Measurements from ENCODE around the gene TMEM260.

GRCh38 chr14:56657604-56658003 lies 78.0 kb downstream of the TMEM260 start:
- TF ChIP-seq EP300 (IDR thresholded peaks at IDR 0.05) (no peak), CTCF (IDR thresholded peaks at IDR 0.05) (no peak), POLR2AphosphoS5 (IDR thresholded peaks at IDR 0.05) (no peak)
